Colonic mucosa (tissue), 4 donors: Measurements from ENCODE around the gene PKP1. TPM values are rescaled to one million over a fixed set of nuclear protein-coding genes. Genes with fewer than 3 reads are reported as not detected.

Source experiments
- DNase-seq: peaks from one replicate; pipeline ENCODE4 v3.0.0-alpha.2; 2020
- H3K27ac ChIP-seq: fragments of 200-600 bp; one replicate; pipeline ENCODE4 v1.8.0; 2021
- H3K27me3 ChIP-seq: fragments of 200-600 bp; one replicate; pipeline ENCODE4 v1.8.0; 2021
- H3K36me3 ChIP-seq: fragments of 200-600 bp; one replicate; pipeline ENCODE4 v1.8.0; 2021
- H3K4me1 ChIP-seq: fragments of 200-600 bp; one replicate; pipeline ENCODE4 v1.8.0; 2021; ENCODE audit warnings: mild to moderate bottlenecking
- H3K4me3 ChIP-seq: fragments of 200-600 bp; one replicate; pipeline ENCODE4 v1.8.0; 2021
- H3K9ac ChIP-seq, 2 donors: one replicate each; pipeline ENCODE4 v1.7.0; 2013; ENCODE audit warnings: control low read depth in 2 of 2, low read depth in 2 of 2, low read length in 2 of 2
- H3K9me3 ChIP-seq: fragments of 200-600 bp; one replicate; pipeline ENCODE4 v1.8.0; 2021
- CTCF ChIP-seq: fragments of 200-600 bp; IDR thresholded peaks from one replicate; pipeline ENCODE4 v1.8.0; 2022; ENCODE audit warnings: antibody characterized with exemption, mild to moderate bottlenecking
- intact Hi-C: fragments of 100-400 bp; cut with DNase I; formaldehyde crosslinking; loops from one replicate; pipeline ENCODE4 v1.14.1; 2022
- total RNA-seq, 2 donors: library from RNA; stranded (reverse); fragmentation: NEBNext Ultra II Directional in 1 of 2; extraction: Animal tissue kit (Norgen Biotek cat#: 25700) in 1 of 2; gene quantifications; one replicate each; pipeline ENCODE4 v1.2.1, GENCODE V29; 2021
- donor health status: healthy.
- donor health status: DM: no; HTN: no; CAD: no.
- donor health status: DM: no; HTN: no; CAD: no.

Gene PKP1
- total RNA-seq, 2 donors from 2014 or later: 0.54 to 0.74 TPM

GRCh38 chr1:201270616-201271390 lies 12.5 kb upstream of the PKP1 start:
- no peaks in the 10 kb centered on the region for H3K9me3 ChIP-seq
- no peak overlapping the region for H3K9ac ChIP-seq
- H3K4me1 ChIP-seq: no peaks in the 10 kb centered on the region
- no peaks in the 10 kb centered on the region for H3K27me3 ChIP-seq
- no peak for DNase-seq
- no peaks in the 10 kb centered on the region for H3K36me3 ChIP-seq
- intact Hi-C loops: no loop called here
- H3K4me3 ChIP-seq: no peak overlapping the region
- no peak for TF ChIP-seq CTCF
- H3K27ac ChIP-seq: no peak overlapping the region

- TF ChIP-seq CTCF: no peak
- H3K4me1 ChIP-seq: no peaks in the 10 kb centered on the region
- no peak overlapping the region for H3K4me3 ChIP-seq
- DNase-seq: no peak
- intact Hi-C loops: no loop called here
- H3K9ac ChIP-seq: no peak overlapping the region
- H3K27ac ChIP-seq: no peak overlapping the region
- H3K27me3 ChIP-seq: no peaks in the 10 kb centered on the region
- no peaks in the 10 kb centered on the region for H3K36me3 ChIP-seq
- no peaks in the 10 kb centered on the region for H3K9me3 ChIP-seq
These were observed 10.5 kb upstream of the PKP1 start for GRCh38 chr1:201272799-201273198.

GRCh38 chr1:201274616-201275252 lies 8.6 kb upstream of the PKP1 start:
- H3K9ac ChIP-seq: no peak overlapping the region
- H3K27ac ChIP-seq: no peak overlapping the region
- intact Hi-C loops: no loop called here

GRCh38 chr1:201275253-201275666 lies 8.0 kb upstream of the PKP1 start:
- Histone ChIP-seq H3K27ac (no peak overlapping the region), H3K4me1 (no peaks in the 10 kb centered on the region)

More at GRCh38 chr1:201274616-201275252, 8.6 kb upstream of the PKP1 start:
- Histone ChIP-seq H3K9me3 (no peaks in the 10 kb centered on the region), H3K36me3 (no peaks in the 10 kb centered on the region), H3K27me3 (no peaks in the 10 kb centered on the region), H3K4me3 (no peak overlapping the region), H3K4me1 (no peaks in the 10 kb centered on the region)
- no peak for TF ChIP-seq CTCF
- DNase-seq: no peak

GRCh38 chr1:201276891-201277290 lies 6.4 kb upstream of the PKP1 start:
- no peak for TF ChIP-seq CTCF
- DNase-seq: peak; percentile 68
- Histone ChIP-seq H3K27me3 (no peaks in the 10 kb centered on the region), H3K9ac (no peak overlapping the region), H3K4me3 (no peak overlapping the region), H3K4me1 (no peaks in the 10 kb centered on the region), H3K27ac (no peak overlapping the region), H3K9me3 (no peaks in the 10 kb centered on the region), H3K36me3 (no peaks in the 10 kb centered on the region)
- intact Hi-C loops: no loop called here

More at GRCh38 chr1:201275253-201275666, 8.0 kb upstream of the PKP1 start:
- Histone ChIP-seq H3K4me3 (no peak overlapping the region), H3K9ac (no peak overlapping the region), H3K9me3 (no peaks in the 10 kb centered on the region), H3K27me3 (no peaks in the 10 kb centered on the region), H3K36me3 (no peaks in the 10 kb centered on the region)
- TF ChIP-seq CTCF: no peak
- peak; percentile 85 for DNase-seq
- intact Hi-C loops: no loop called here
